GM19351 (cell line): ENCODE measurements around the gene DIP2B.
"Not testable (repeated sequence)": the region's sequence is repeated elsewhere in the genome, so short reads cannot be mapped to it uniquely, and the experiment has no call there.

ENCODE experiments used
- ATAC-seq: cut with Tn5 transposase; IDR thresholded peaks from one replicate; pipeline ENCODE4 v1.9.1; 2021; ENCODE audit warnings: mild to moderate bottlenecking, moderate library complexity; ENCODE audit not compliant: unreplicated experiment

Gene DIP2B

DNA sequence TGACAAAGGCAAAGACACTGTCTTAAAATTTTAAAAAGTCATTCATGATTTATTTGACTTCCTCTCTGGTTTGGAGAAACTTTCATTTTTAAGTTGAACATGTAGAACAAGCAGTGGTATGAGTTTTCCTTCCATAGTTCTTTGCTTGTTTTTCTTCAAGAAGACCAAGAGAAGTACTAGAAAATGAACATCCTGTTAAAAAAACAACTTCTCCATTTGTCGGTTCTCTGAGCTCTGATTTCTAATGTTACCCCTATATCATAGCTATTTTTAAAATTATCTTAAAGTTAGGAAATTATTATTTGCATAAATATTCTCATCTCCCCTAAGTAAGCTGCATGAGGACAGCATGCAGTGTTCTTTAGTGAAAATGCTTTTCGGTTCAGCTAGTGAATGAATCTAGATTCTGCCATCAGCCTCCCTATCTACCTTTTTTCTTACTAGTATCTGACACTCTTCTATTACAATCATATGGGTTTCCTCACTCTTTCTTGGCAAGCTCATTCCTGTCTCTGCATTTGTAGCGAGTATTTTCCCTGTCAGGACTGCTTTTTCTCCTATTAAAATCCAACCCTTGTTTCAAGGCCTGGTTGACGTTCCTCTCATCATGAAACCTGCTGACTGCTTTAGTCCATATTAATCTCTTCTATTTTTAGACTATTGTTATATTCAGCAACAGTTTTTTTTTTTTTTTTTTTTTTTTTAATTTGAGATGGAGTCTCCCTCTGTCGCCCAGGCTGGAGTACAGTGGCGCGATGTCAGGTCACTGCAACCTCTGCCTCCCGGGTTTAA lies 15.8 kb downstream of the DIP2B start:
- no peak for ATAC-seq

DNA sequence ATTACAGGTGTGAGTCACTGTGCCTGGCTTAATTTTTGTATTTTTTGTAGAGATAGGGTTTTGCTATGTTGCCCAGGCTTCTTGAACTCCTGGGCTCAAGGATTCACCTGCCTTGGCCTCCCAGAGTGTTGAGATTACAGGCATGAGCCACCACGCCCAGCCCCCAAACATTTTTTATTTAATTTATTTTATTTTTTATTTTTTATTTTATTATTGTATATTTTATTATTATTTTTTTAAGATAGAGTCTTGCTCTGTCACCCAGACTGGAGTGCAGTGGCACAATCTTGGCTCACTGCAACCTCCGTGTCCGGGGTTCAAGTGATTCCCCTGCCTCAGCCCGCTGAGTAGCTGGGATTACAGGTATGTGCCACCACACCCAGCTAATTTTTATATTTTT lies 17.0 kb downstream of the DIP2B start:
- not testable (repeated sequence) for ATAC-seq

DNA sequence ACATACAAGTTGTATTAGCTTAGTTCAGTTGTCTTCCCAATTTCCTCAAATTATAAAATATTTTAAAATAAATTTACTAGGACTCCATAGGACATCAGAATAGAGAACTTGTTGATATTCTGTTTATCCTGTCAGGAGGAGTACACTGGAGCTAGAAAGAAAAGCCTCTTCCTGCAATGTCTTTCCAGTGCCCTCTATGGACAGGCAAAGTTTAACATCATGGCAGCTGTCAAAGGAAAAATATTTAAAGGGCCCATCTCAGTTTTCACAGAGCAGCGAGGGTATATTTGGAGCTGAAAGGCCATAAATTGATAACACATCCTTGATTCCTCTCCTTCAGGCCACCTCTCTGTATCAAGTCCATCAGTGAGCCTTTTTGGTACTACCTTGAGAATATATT lies 19.0 kb downstream of the DIP2B start:
- ATAC-seq: no peak

DNA sequence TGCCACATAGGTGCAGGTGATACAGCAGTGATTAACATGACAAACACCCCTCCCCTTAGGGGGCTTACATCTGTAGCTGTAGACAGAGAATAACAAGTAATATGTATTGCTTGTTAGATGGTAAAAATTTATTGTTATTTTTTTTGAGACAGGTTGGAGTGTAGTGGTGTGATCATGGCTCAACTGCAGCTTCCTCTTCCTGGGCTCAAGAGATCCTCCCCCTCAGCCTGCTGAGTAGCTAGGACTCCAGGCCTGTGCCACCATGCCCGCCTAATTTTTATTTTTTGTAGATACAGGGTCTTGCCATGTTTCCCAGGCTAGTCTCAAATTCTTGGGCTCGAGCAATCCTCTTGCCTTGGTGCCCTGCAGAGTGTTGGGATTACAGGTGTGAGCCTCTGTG lies 19.8 kb downstream of the DIP2B start:
- ATAC-seq: no peak

DNA sequence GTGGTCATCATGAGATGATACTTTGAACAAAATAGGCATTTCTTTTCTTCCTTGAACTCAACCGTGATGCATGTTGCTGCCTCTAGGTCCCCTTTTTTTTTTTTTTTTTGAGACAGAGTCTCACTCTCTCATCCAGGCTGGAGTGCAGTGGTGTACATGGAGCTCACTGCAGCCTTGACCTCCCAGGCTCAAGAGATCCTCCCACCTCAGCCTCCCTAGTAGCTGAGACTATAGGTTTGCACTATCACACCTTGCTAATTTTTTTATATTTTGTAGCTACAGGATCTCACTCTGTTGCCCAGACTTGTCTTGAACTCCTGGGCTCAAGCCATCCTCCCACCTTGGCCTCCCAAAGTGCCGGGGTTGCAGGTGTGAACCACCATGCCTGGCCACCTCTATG lies 20.6 kb downstream of the DIP2B start:
- ATAC-seq: no peak

DNA sequence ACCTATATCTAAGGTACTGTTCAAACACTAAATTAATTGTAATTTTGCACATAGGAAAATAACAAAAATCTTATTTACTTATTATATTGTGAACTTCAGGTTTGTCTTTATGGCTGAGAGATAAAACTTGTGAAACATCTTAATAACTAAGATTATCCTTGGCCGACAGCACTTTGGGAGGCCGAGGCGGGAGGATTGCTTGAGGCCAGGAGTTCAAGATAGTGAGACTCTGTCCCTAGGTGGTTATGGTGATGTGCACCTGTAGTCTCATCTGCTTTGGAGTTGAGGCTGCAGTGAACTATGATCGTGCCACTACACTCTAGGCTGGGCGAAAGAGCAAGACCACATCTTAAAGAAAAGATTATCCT lies 22.6 kb downstream of the DIP2B start:
- ATAC-seq: no peak

DNA sequence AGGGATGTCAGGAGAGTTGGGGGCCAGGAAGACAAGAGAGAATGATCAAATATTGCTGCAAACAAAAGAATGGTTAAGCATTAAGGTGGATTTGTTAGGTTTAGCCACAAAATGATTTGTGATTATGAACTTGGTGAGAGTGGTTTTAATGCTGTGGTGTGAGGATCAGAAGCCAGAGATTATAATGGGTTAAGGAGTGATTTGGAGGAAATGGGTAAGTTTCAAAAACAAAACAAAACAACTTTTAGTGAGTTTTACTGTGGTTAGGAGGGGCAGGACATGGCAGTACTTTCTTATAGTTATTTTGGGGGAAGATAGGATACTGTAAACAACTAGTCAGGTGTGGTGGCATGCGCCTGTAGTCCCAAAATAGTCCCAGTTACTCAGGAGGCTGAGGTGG lies 24.0 kb downstream of the DIP2B start:
- ATAC-seq: no peak

DNA sequence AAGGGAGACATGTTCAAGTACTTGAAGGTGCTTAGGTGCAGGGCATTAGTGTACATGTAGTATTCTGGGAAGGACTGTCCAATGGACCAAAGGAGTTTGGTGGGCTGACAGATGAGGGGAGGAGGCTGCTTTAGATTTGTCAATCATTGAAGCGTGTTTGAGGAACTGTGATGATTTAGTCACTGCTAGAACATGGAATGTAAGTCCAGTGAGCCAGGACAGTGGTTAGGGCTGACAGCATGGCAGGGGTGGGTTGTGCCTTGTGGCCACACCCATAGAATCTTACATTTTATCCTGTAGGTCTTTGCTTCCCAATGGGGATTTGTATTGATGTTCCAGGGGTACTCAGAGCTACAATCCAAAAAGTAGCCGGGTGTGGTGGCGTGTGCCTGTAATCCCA lies 24.6 kb downstream of the DIP2B start:
- no peak for ATAC-seq

DNA sequence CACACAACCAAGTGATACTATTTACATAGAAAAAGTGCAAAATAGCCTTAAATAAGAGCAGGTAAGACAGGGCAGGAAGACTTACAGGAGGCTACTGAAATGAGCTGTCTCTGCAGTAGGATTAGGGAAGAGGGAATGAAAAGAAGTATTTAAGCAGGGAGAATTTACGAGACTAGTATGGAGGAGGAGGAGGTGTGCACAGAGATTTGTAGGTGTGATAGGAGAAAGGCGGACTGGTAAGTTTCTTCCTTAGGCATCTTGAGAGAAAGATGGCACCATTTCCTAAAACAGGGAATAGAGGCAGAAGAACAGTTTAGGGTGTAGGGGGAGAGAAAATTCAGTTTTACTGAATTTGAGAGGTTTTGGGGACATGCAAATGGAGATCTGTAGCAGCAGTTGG lies 25.7 kb downstream of the DIP2B start:
- ATAC-seq: no peak

DNA sequence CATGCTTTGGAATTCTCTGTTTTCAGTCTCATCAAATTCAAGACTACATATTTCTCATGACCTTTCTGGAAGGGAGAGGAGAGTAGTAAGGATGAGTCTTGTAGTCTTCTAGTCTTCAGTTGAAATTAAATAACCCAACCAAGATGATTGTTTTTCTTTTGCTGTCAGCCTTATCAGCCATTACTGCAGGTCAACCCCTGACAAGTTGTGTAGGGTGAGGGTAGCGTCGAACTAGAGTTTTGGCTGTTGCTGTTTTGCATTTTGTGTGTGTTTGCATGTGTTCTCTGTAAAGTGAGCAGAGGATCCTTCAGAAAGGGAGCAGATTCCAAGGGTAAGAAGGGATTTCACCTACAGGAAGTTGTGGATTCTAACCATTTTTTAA lies 28.4 kb downstream of the DIP2B start:
- ATAC-seq: no peak

DNA sequence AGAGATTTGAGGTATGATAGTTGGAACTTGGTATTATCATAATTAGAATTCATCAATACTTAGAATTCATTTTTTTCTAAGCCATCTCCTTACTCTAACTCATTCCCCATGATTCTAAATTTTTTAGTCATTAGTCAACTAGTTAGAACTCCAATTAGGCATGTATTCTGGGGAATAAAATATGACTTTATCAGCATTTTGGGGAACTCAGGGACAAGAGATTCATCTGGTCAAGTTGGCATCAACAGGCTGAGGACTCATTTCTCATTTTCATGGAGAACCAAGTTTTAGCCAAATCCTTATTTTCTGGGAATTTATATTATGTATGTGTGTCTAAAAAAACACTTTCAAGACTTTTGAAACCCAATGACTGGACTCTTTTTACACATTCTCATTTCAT lies 29.2 kb downstream of the DIP2B start:
- no peak for ATAC-seq

DNA sequence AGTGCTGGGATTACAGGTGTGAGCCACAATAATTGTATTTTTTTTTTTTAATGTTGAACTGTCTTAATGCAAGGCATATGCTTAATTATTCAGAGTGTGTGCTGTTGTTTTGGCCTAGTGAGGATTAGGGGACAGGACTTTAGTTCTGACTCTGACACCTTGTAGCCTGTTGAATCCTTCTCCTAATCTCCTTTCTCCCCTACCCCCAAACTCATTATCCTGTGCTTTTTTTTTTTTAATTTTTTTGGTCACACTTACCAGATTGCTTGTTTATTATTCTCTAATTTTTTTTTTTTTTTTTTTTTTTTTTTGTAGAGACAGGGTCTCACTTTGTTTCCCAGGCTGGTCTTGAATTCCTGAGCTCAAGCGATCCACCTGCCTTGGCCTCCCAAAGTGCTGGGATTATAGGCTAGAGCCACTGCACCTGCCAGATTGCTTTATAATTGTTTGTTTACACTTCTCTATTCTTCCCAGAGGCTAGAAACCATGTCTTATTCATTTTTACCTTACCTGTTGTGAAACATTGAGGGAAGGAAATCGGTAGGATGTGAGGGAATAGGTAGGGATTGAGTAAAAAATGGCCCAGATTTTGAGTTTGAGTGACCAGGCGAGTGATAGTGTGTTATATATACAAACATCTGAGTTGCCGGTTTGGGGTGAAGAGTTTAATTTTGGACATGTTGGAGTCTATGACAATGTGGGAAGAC lies 32.2 kb downstream of the DIP2B start:
- no peak for ATAC-seq

DNA sequence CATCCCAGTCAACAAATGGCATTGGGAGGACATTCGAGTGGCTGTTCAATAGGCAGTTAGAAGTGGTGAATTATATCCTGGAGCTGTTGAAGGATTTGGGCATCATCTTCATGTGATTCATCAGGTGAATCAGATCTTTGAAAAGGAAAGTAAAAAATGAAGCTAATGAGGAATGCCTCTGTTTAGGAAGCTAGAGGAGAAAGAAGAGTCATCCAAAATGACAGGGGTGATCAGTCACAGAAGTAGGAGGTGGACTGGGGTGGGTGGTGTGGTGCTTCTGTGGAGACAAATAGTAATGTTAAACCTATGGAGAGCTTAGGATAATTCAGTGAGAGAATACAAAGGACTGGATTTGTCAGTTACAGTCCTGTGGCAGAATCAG lies 32.7 kb downstream of the DIP2B start:
- no peak for ATAC-seq

DNA sequence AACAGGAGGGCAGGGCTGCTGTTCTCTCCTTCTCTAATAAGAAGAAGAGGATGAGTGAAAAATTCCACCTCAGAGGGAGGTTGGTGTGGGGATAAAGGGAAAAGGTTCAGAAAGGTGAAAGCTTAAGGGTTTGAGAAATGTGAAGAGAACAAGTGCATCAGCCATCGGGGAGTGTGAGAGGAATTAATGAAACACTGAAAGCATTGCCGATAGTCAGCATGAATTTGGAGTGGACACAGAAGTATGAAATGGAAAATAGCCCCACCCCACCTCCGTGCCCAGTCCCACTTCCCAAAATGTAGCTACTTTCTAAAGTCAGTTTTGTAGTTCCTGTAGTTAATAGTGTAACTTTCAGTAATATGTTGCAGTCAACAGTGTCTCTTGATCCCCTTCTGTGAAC lies 33.4 kb downstream of the DIP2B start:
- ATAC-seq: no peak

DNA sequence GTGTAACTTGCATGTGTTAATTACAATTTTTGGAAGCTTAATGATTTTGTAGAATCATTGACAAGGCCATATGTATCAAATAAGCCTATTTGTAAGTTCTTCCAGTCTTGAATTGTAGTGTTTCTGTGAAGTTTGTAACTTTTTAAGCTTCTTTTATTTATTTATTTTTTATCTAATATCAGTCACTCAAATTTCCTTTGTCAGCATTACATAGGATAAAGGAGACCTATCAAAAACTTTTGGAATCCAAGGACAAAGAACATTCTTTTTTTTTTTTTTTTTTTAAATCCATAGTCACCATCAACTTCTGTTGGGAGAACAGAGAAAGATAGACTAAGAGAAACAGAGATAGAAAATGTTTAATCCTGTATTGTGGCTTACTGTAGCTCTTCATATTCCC lies 36.4 kb downstream of the DIP2B start:
- ATAC-seq: no peak

DNA sequence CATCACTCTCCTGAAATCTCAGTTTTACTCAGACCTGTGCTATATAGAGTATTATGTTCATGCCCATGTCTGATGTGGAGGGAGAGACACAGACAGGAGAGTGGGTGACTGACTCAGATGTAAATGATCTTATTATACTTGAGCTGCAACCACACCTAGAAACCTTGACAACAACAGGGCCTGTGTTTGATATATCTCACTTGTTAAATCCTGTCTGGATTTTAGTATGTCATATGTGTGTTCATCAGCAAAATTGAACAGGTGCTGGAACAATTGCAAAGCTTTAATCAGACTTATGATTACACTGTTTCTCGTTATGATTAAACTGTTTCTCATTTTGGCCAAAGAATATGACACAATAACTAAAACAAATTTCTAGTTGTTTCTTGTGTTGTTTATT lies 37.7 kb downstream of the DIP2B start:
- ATAC-seq: no peak

DNA sequence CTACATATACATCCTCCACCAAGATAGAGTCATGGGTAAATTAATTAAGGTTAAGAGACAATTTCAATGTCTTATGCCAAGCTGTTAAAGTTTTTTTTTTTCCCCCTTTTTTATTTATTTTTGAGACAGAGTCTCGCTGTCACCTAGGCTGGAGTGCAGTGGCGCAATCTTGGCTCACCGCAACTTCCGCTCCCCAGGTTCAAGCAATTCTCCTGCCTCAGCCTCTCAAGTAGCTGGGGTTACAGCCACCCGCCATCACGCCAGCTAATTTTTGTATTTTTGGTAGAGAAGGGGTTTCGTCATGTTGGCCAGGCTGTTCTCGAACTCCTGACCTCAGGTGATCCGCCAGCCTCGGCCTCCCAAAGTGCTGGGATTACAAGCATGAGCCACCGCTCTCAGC lies 38.4 kb downstream of the DIP2B start:
- ATAC-seq: not testable (repeated sequence)

DNA sequence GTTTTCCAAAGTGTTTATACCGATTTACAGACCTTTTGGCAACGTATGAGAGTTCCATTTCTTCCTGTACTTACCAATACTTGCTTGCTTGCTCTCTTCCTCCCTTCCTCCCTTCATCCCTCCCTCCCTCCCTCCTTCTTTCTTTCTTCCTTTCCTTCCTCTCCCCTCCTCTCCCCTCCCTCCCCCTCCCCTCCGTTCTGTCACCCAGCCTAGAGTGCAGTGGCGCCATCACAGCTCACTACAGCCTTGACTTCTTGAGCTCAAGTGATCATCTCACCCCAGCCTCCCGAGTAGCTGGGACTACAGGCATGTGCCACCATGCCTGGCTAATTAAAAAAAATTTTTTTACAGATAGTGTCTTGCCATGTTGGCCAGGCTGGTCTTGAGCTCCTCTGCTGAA lies 40.4 kb downstream of the DIP2B start:
- ATAC-seq: no peak

DNA sequence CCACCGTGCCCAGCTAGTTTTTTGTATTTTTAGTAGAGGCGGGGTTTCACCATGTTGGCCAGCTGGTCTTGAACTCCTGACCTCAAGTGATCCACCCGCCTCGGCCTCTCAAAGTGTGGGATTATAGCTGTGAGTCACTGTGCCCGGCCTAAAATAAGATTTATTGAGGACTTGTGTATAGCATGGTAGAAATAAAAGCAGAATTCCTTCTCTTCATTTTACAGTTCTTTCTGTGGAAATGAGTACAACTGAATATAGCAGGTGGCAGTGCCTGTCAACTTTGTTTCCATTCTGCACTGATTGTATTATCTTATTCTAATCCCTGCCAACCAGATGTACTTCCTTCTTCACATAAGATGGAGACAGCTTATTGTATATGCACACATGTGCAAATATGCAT lies 41.0 kb downstream of the DIP2B start:
- ATAC-seq: no peak

DNA sequence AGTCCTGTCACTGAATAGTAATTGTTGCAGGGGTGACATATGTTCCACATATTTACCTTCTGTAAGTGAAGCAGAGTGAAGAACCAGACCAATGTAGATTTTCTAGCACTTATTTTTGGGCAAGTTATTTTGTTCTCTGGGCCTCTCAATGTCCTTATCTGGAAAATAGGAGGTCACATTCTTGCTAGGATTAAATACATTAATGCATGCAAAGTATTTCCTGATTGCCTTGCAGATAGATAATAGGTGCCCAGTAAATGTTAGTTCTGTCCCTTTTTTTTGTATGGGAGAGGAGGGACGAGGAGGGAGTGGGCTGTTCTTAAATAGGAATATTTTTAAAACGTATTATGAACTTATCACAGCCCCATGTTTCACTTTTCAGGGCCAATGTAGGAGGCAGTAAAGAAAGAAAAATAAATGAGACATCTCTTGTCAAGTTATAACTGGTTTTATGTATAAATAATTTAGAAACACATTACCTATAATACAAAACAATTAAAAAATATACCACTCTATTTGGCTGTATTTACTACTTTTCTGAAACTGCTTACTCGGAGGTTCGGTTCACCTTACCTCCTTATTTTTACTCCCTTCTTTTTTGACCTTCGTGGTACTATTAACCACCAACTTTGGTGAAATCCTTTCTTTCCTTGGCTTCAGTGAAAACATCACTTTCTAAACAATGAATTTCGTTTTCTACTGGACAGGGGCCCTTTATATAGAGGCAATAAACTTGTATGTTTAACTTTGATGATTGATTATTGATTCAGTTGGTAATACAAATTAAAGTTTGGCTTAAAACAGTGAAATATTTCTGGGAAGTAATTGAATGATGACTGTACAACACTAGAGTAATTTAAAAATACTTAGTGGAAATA lies 41.9 kb downstream of the DIP2B start:
- no peak for ATAC-seq

DNA sequence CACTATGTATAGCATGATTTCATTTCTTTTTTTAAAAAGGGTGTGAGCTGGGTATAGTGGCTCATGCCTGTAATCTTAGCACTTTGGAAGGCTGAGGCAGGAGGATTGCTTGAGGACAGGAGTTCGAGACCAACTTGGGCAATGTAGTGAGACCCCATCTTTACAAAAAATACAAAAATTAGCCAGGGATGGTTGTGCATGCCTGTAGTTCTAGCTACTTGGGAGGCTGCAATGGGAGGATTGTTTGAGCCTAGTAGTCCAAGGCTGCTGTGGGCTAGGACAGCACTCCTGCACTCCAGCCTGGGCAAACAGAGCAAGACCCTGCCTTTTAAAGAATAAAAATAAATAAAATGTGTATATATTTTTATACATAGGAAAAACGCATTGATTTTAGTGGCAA lies 43.0 kb downstream of the DIP2B start:
- ATAC-seq: no peak

DNA sequence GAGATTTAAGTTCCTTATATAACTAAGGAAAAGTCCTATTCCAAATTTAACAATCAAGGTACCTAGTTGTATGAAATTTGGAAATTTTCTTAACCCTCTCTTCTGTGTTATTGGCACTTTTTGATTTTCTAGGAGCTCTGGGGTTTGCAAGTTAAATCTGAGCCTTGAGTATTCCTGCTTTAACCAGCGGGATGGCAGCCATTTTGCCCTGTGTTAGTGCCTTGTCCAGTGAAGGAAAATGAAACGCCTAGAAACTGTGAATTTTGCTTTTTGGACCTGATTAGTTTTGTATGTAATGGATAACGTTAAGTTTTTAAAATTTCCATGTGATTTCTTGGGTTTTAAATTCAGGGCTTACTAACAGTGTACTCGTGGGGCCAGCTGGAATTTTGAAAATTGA lies 45.1 kb downstream of the DIP2B start:
- no peak for ATAC-seq
